Activated CD8-positive, alpha-beta memory T cell treated with anti-CD3 and anti-CD28 coated beads, Interleukin-2, amount 10 ng/mL, durations not matched to agents 7 days and 5 days (primary cell): Measurements from ENCODE around the gene SAP30. TPM values are rescaled to one million over a fixed set of nuclear protein-coding genes. Genes with fewer than 3 reads are reported as not detected.

Experiments used
- ATAC-seq: fragments of 150-1000 bp; cut with Tn5 transposase; one replicate; pipeline ENCODE4 v1.10.0; 2021; ENCODE audit warnings: moderate library complexity
- CTCF ChIA-PET: fragments of 350-600 bp; sonication (Branson Sonifier 250); formaldehyde crosslinking; loops from one replicate; lab custom pipeline; 2021; ENCODE audit warnings: antibody characterized with exemption; lab: Charles Lee
- DNase-seq: peaks from one replicate; pipeline ENCODE4 v3.0.0-alpha.2; 2020
- H3K27ac Mint-ChIP-seq: one replicate; pipeline ENCODE4 v1.8.0; 2021; ENCODE audit warnings: mild to moderate bottlenecking, mixed read lengths
- H3K27me3 Mint-ChIP-seq: one replicate; pipeline ENCODE4 v1.8.0; 2021; ENCODE audit warnings: mixed read lengths
- H3K36me3 Mint-ChIP-seq: one replicate; pipeline ENCODE4 v1.8.0; 2021; ENCODE audit warnings: mild to moderate bottlenecking, mixed read lengths
- H3K4me1 Mint-ChIP-seq: one replicate; pipeline ENCODE4 v1.8.0; 2021; ENCODE audit warnings: mixed read lengths
- H3K4me3 Mint-ChIP-seq: one replicate; pipeline ENCODE4 v1.8.0; 2021; ENCODE audit warnings: mild to moderate bottlenecking, moderate library complexity, mixed read lengths
- H3K9me3 Mint-ChIP-seq: one replicate; pipeline ENCODE4 v1.8.0; 2022; ENCODE audit warnings: low read depth, mixed read lengths
- total RNA-seq, 2 experiments: library from RNA; stranded (reverse); gene quantifications; one replicate each; pipeline ENCODE4 v1.2.3, GENCODE V29; 2021

Gene SAP30
- total RNA-seq, 2 experiments from 2014 or later, result 32.7 to 34.0 TPM

- Mint-ChIP-seq H3K4me3 (no peak overlapping the region), H3K36me3 (peaks cover 29% of the 10 kb centered on the region), H3K4me1 (peaks cover 18% of the 10 kb centered on the region), H3K27ac (no peak overlapping the region), H3K27me3 (no peaks in the 10 kb centered on the region), H3K9me3 (no peaks in the 10 kb centered on the region)
- DNase-seq (no peak), ATAC-seq (no peak)
- CTCF ChIA-PET, result interaction anchor here (1.2 to 2.7 kb wide), 3 partner anchors 23 to 55 kb away, joined by 3 to 8 read pairs (median 3); partner anchors contain the start of gene HMGB2
Measured at GRCh38 chr4:173374588-173374987, 3.8 kb downstream of the SAP30 start.

- H3K4me3 Mint-ChIP-seq, result no peak overlapping the region
- no peaks in the 10 kb centered on the region for H3K9me3 Mint-ChIP-seq
- CTCF ChIA-PET, result no interaction called here
- DNase-seq, result no peak
- peaks cover 19% of the 10 kb centered on the region for H3K36me3 Mint-ChIP-seq
- no peak for ATAC-seq
- no peaks in the 10 kb centered on the region for H3K27me3 Mint-ChIP-seq
- H3K27ac Mint-ChIP-seq, result no peak overlapping the region
- peaks cover 6% of the 10 kb centered on the region for H3K4me1 Mint-ChIP-seq
Measured at GRCh38 chr4:173379929-173380328, 9.2 kb downstream of the SAP30 start.

- peaks cover 1% of the 10 kb centered on the region for H3K4me1 Mint-ChIP-seq
- peaks cover 13% of the 10 kb centered on the region for H3K36me3 Mint-ChIP-seq
- no peak overlapping the region for H3K27ac Mint-ChIP-seq
- no peak overlapping the region for H3K4me3 Mint-ChIP-seq
- ATAC-seq, result no peak
- no peaks in the 10 kb centered on the region for H3K9me3 Mint-ChIP-seq
- CTCF ChIA-PET, result no interaction called here
- DNase-seq, result no peak
- H3K27me3 Mint-ChIP-seq, result no peaks in the 10 kb centered on the region
Measured at GRCh38 chr4:173380987-173381386, 10.2 kb downstream of the SAP30 start.

- ATAC-seq (no peak), DNase-seq (no peak)
- Mint-ChIP-seq H3K4me1 (peaks cover 1% of the 10 kb centered on the region), H3K27ac (no peak overlapping the region), H3K4me3 (no peak overlapping the region), H3K9me3 (no peaks in the 10 kb centered on the region), H3K27me3 (no peaks in the 10 kb centered on the region), H3K36me3 (peaks cover 12% of the 10 kb centered on the region)
- CTCF ChIA-PET, result no interaction called here
Measured at GRCh38 chr4:173381610-173382009, 10.9 kb downstream of the SAP30 start.

GRCh38 chr4:173382349-173382748 lies 11.6 kb downstream of the SAP30 start:
- DNase-seq (no peak), ATAC-seq (no peak)
- CTCF ChIA-PET, result interaction anchor here (1.3 kb wide), 1 partner anchor 38 kb away, joined by 3 read pairs; no protein-coding TSS in a partner anchor
- Mint-ChIP-seq H3K27me3 (no peaks in the 10 kb centered on the region), H3K4me1 (peaks cover 1% of the 10 kb centered on the region), H3K36me3 (peaks cover 10% of the 10 kb centered on the region), H3K9me3 (no peaks in the 10 kb centered on the region), H3K27ac (no peak overlapping the region), H3K4me3 (no peak overlapping the region)

- Mint-ChIP-seq H3K4me3 (no peak overlapping the region), H3K4me1 (no peaks in the 10 kb centered on the region), H3K27ac (no peak overlapping the region), H3K27me3 (no peaks in the 10 kb centered on the region), H3K9me3 (no peaks in the 10 kb centered on the region), H3K36me3 (peaks cover 3% of the 10 kb centered on the region)
- no peak for ATAC-seq
- CTCF ChIA-PET, result interaction anchor here (0.7 kb wide), 1 partner anchor 8 kb away, joined by 3 read pairs; no protein-coding TSS in a partner anchor
- DNase-seq, result no peak
Measured at GRCh38 chr4:173386751-173387150, 16.0 kb downstream of the SAP30 start.

- H3K9me3 Mint-ChIP-seq, result no peaks in the 10 kb centered on the region
- DNase-seq, result no peak
- no peak overlapping the region for H3K27ac Mint-ChIP-seq
- no peak overlapping the region for H3K4me3 Mint-ChIP-seq
- H3K36me3 Mint-ChIP-seq, result peaks cover 10% of the 10 kb centered on the region
- CTCF ChIA-PET, result no interaction called here
- no peaks in the 10 kb centered on the region for H3K27me3 Mint-ChIP-seq
- no peak for ATAC-seq
- no peaks in the 10 kb centered on the region for H3K4me1 Mint-ChIP-seq
Measured at GRCh38 chr4:173391701-173392100, 20.9 kb downstream of the SAP30 start.

- H3K27ac Mint-ChIP-seq, result no peak overlapping the region
- H3K36me3 Mint-ChIP-seq, result peaks cover 5% of the 10 kb centered on the region
- DNase-seq (no peak), ATAC-seq (no peak)
- no peaks in the 10 kb centered on the region for H3K4me1 Mint-ChIP-seq
- H3K27me3 Mint-ChIP-seq, result no peaks in the 10 kb centered on the region
- CTCF ChIA-PET, result interaction anchor here (0.8 to 1.6 kb wide), 3 partner anchors 20 to 24 kb away, joined by 3 read pairs; no protein-coding TSS in a partner anchor
- H3K9me3 Mint-ChIP-seq, result no peaks in the 10 kb centered on the region
- no peak overlapping the region for H3K4me3 Mint-ChIP-seq
Measured at GRCh38 chr4:173397604-173398003, 26.9 kb downstream of the SAP30 start.

- CTCF ChIA-PET, result interaction anchor here (1.6 kb wide), 1 partner anchor 21 kb away, joined by 3 read pairs; no protein-coding TSS in a partner anchor
- peaks cover 4% of the 10 kb centered on the region for H3K36me3 Mint-ChIP-seq
- H3K4me3 Mint-ChIP-seq, result no peak overlapping the region
- no peaks in the 10 kb centered on the region for H3K9me3 Mint-ChIP-seq
- DNase-seq, result no peak
- H3K4me1 Mint-ChIP-seq, result no peaks in the 10 kb centered on the region
- H3K27me3 Mint-ChIP-seq, result no peaks in the 10 kb centered on the region
- no peak for ATAC-seq
- no peak overlapping the region for H3K27ac Mint-ChIP-seq
Measured at GRCh38 chr4:173398220-173398619, 27.5 kb downstream of the SAP30 start.

- Mint-ChIP-seq H3K4me1 (no peaks in the 10 kb centered on the region), H3K9me3 (no peaks in the 10 kb centered on the region), H3K27ac (no peak within 1 kb of the TSS), H3K36me3 (peaks cover 4% of the 10 kb centered on the region), H3K4me3 (no peak within 1 kb of the TSS), H3K27me3 (no peaks in the 10 kb centered on the region)
- CTCF ChIA-PET, result interaction anchor here (0.8 to 1.2 kb wide), 2 partner anchors 21 to 97 kb away, joined by 3 to 4 read pairs; no protein-coding TSS in a partner anchor
- DNase-seq (no peak), ATAC-seq (no peak)
Measured at GRCh38 chr4:173398779-173399415, 28.1 kb downstream of the SAP30 start, which contains the start of gene SCRG1. SCRG1 (minus strand) TSS chr4:173399116; CDS start chr4:173391414, 7,702 bp downstream.

- Mint-ChIP-seq H3K27ac (no peak overlapping the region), H3K36me3 (no peaks in the 10 kb centered on the region), H3K9me3 (no peaks in the 10 kb centered on the region), H3K4me3 (no peak overlapping the region), H3K4me1 (peaks cover 9% of the 10 kb centered on the region), H3K27me3 (no peaks in the 10 kb centered on the region)
- DNase-seq (no peak), ATAC-seq (no peak)
- CTCF ChIA-PET, result interaction anchor here (1.2 to 2.2 kb wide), 4 partner anchors 11 to 387 kb away, joined by 4 to 7 read pairs (median 5); no protein-coding TSS in a partner anchor
Measured at GRCh38 chr4:173401063-173401462, 30.3 kb downstream of the SAP30 start.

GRCh38 chr4:173403051-173403450 lies 32.3 kb downstream of the SAP30 start:
- no peak for DNase-seq
- CTCF ChIA-PET, result interaction anchor here (1.0 to 2.2 kb wide), 2 partner anchors 18 to 101 kb away, joined by 3 to 7 read pairs; no protein-coding TSS in a partner anchor
- H3K4me3 Mint-ChIP-seq, result no peak overlapping the region
- ATAC-seq, result no peak
- H3K36me3 Mint-ChIP-seq, result no peaks in the 10 kb centered on the region
- peaks cover 13% of the 10 kb centered on the region for H3K4me1 Mint-ChIP-seq
- no peaks in the 10 kb centered on the region for H3K27me3 Mint-ChIP-seq
- H3K9me3 Mint-ChIP-seq, result no peaks in the 10 kb centered on the region
- H3K27ac Mint-ChIP-seq, result no peak overlapping the region

GRCh38 chr4:173404296-173404865 lies 33.6 kb downstream of the SAP30 start:
- Mint-ChIP-seq H3K36me3 (no peaks in the 10 kb centered on the region), H3K4me3 (no peak overlapping the region), H3K9me3 (no peaks in the 10 kb centered on the region), H3K27ac (no peak overlapping the region), H3K4me1 (peaks cover 13% of the 10 kb centered on the region), H3K27me3 (no peaks in the 10 kb centered on the region)
- no peak for DNase-seq
- CTCF ChIA-PET, result interaction anchor here (1.1 to 2.0 kb wide), 2 partner anchors 103 to 113 kb away, joined by 3 to 5 read pairs; no protein-coding TSS in a partner anchor
- no peak for ATAC-seq
